HG02840 (cell line): Measurements from ENCODE around the gene SOD1.
"Not testable (repeated sequence)": the region's sequence is repeated elsewhere in the genome, so short reads cannot be mapped to it uniquely, and the experiment has no call there.

Experiments used
- ATAC-seq: cut with Tn5 transposase; IDR thresholded peaks from one replicate; pipeline ENCODE4 v1.9.1; 2021; ENCODE audit warnings: mild to moderate bottlenecking, moderate library complexity, moderate number of reproducible peaks; ENCODE audit not compliant: unreplicated experiment, low FRiP score

Gene SOD1

DNA sequence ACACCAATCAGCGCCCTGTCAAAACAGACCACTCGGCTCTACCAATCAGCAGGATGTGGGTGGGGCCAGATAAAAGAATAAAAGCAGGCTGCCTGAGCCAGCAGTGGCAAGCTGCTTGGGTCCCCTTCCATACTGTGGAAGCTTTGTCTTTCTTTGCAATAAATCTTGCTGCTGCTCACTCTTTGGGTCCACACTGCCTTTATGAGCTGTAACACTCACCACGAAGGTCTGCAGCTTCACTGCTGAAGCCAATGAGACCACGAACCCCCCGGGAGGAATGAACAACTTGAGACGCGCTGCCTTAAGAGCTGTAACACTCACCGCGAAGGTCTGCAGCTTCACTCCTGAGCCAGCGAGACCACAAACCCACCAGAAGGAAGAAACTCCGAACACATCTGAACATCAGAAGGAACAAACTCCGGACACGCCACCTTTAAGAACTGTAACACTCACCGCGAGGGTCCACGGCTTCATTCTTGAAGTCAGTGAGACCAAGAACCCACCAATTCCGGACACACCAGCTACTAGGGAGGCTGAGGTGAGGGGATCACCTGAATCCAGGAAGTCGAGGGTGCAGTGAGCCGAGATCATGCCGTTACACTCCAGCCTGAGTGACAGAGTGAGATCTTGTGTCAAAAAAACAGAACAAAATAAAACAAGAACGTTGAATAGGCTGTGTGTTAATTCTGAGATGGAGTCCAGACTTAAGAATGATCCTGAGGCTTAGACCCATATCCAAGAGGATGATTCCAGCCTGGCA lies 4.5 kb upstream of the SOD1 start:
- not testable (repeated sequence) for ATAC-seq

DNA sequence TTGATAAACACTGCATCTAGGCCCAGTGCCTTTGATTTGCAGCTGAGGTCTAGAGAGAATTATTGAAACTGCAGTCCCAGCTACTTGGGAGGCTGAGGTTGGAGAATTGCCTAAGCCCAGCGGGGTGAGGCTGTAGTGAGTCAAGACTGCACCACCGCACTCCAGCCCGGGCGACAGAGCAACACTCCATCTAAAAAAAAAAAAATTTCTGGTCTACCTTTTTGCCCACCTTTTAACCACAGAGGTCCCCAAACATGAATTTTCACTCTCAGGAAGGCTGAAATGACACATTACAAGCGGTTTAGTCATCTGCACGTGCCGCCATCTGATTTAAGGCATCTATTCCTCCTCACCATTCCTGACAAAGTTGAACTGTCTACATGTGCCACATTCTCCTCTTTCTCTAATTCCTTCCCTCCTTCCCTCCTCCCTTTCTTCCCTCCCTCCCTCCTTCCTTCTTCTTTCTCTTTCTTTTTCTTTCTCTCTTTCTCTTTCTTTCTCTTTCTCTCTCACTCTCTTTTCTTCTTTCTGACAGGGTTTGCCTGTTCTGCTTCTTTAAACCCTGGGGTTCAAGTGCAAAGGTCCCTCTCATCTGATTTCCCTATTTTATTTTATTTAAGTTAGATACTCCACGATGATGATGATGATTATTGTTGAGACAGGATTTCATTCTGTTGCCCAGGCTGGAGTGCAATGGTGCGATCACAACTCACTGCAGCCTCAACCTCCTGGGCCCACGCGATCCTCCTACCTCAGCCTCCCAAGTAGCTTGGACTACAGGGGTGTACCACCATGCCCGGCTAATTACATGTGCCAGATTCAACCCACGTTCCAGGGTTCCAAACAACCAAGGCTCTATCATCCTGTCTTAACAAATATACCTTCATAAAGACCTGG lies 3.0 kb upstream of the SOD1 start:
- ATAC-seq: no peak

DNA sequence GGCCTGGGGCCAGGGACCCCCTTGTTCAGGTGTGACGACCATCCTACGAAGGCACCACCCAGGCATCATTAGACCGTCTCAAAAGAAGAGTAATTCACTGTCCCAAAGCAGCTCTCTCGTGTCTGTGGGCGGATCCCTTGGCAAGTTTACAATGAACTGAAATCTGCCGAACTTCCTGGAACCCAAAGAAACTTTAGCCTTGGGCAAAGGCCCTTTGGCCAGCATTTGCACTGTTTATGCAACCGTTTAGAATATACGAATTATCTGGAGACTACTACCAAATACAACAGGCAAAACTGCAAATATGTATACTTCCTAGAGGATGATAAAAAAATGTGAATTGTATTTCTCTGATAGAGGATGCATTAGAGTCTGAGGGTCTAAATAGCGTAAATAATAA lies 1.4 kb upstream of the SOD1 start:
- no peak for ATAC-seq

DNA sequence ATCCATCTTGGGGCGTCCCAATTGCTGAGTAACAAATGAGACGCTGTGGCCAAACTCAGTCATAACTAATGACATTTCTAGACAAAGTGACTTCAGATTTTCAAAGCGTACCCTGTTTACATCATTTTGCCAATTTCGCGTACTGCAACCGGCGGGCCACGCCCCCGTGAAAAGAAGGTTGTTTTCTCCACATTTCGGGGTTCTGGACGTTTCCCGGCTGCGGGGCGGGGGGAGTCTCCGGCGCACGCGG lies 282 bp upstream of the SOD1 start:
- no peak for ATAC-seq

DNA sequence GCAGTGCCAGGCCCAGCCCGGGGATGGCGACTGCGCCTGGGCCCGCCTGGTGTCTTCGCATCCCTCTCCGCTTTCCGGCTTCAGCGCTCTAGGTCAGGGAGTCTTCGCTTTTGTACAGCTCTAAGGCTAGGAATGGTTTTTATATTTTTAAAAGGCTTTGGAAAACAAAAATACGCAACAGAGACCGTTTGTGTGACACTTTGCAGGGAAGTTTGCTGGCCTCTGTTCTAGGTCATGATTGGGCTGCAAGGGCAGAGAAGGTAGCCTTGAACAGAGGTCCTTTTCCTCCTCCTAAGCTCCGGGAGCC lies 719 bp downstream of the SOD1 start:
- peak; percentile 26 for ATAC-seq

DNA sequence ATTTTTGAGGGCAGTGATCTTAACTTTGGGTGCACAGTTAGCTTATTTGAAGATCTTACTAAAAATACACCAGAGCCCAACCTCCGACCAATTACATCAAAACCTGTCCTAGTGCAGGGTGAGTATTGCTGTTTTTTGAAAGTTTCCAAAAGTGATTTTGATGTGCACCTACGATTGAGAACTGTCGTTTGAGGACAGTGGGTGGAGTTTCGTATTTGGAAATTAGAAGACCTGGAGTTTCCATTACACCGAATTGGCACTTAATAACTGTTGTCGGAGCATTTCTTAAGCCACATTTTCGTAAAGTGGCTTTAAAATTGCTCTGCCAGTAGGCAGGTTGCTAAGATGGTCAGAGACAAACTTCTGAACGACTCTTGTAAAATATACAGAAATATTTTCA lies 1.1 kb downstream of the SOD1 start:
- ATAC-seq: no peak

DNA sequence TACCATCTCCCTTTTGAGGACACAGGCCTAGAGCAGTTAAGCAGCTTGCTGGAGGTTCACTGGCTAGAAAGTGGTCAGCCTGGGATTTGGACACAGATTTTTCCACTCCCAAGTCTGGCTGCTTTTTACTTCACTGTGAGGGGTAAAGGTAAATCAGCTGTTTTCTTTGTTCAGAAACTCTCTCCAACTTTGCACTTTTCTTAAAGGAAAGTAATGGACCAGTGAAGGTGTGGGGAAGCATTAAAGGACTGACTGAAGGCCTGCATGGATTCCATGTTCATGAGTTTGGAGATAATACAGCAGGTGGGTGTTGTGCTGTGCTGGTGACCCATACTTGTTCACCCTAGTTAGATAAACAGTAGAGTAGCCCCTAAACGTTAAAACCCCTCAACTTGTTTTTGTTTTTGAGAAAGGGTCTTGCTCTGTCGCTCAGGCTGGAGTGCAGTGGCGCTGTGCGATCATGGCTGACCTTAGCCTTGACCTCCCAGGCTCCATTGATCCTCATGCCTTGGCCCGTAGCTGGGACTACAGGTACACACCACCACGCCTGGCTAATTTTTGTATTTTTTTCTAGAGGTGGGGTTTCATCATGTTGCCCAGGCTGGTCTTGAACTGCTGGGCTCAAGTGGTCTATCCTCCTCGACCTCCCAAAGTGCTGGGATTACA lies 4.2 kb downstream of the SOD1 start:
- no peak for ATAC-seq

DNA sequence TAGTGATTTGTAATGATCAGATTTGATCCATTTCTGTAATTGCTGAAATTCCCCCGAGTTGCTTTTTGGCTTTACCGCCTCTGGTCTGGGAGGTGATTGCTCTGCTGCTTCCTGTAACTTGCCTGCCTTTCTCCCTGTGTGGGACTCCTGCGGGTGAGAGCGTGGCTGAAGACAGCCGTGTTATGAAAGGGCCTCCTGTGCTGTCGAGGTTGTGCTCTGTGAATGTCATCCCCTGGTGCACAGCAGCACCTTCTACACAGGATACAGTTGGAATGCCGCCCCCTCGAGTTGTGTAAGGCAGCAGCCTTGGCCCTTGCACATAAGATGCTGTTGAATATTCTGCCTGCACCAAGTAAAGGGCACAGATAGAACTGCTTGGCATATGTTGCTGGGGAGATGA lies 5.9 kb downstream of the SOD1 start:
- no peak for ATAC-seq

DNA sequence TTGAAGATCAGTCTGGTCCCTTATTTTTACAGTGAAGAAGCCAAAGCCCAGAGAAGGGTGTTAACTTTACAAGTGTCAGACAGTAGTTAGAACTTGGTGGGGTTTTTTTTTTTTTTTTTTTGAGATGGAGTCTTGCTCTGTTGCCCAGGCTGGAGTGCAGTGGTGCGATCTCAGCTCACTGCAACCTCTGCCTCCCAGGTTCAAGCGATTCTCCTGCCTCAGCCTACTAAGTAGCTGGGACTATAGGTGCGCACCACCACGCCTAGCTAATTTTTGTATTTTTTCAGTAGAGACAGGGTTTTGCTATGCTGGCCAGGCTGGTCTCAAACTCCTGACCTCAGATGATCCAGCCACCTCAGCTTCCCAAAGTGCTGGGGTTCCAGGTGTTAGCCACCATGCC lies 6.4 kb downstream of the SOD1 start:
- ATAC-seq: not testable (repeated sequence)

DNA sequence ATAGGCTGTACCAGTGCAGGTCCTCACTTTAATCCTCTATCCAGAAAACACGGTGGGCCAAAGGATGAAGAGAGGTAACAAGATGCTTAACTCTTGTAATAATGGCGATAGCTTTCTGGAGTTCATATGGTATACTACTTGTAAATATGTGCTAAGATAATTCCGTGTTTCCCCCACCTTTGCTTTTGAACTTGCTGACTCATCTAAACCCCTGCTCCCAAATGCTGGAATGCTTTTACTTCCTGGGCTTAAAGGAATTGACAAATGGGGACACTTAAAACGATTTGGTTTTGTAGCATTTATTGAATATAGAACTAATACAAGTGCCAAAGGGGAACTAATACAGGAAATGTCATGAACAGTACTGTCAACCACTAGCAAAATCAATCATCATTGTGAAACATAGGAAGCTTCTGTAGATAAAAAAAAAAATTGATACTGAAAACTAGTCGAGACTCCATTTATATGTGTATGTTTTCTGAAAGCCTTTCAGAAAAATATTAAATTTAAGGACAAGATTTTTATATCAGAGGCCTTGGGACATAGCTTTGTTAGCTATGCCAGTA lies 7.0 kb downstream of the SOD1 start:
- ATAC-seq: no peak

DNA sequence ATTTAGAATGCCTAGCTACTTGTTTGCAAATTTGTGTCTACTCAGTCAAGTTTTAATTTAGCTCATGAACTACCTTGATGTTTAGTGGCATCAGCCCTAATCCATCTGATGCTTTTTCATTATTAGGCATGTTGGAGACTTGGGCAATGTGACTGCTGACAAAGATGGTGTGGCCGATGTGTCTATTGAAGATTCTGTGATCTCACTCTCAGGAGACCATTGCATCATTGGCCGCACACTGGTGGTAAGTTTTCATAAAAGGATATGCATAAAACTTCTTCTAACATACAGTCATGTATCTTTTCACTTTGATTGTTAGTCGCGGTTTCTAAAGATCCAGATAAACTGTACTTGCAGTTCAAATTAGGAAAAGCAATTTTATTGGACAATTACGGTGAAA lies 7.6 kb downstream of the SOD1 start:
- no peak for ATAC-seq

DNA sequence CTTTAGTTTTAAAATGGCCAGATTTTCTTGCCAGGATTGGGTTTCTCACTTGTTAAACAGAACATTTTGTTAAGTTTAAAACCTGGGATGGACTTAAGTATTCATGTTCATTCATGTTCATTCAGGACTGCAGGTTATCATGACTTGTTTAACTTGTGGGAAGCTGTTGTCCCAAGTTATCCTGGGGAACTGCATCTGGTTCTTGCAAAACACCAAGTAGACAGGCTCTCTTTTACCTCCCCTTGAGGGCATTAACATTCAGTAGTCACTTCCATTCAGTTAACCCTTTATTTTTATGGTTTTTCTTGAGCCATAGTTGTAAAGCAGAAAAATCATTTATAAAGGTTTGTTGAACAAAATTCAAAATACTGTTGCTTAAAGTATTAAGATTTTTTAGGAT lies 8.1 kb downstream of the SOD1 start:
- ATAC-seq: no peak

DNA sequence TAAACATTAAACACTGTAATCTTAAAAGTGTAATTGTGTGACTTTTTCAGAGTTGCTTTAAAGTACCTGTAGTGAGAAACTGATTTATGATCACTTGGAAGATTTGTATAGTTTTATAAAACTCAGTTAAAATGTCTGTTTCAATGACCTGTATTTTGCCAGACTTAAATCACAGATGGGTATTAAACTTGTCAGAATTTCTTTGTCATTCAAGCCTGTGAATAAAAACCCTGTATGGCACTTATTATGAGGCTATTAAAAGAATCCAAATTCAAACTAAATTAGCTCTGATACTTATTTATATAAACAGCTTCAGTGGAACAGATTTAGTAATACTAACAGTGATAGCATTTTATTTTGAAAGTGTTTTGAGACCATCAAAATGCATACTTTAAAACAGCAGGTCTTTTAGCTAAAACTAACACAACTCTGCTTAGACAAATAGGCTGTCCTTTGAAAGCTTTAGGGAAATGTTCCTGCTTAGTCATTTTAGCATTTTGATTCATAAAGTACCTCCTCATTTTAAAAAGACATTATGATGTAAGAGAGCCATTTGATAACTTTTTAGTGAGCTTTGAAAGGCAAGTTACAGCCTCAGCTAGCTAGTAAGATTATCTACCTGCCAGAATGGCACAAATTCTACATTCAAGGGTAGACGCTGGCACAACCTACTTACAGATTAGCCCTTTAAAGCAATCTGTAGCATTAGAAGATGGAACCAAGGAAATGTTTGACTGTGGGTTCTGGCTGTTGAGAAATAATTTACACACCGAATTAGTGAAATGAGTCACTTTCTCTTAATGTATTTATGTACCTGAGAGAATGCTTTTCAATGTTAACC lies 9.4 kb downstream of the SOD1 start:
- peak; percentile 50 for ATAC-seq

DNA sequence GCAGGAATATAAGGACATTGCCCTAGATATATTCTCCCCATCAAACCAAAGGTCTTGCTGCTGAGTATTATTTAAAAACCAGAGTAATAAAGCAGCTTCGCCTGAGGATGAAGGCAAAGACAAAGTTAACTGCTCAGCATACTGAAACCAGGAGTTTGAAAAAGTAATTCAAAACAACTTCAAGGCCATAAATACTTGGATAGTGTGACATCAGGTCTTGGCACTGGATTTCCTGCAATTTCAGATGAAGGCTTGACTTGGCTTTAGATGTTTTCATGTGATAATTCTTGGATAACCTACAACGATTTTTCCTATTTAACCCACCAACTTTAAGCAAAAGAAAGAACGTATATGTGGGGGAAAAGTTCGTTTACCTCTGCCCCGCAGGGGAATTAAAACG lies 10.6 kb downstream of the SOD1 start:
- no peak for ATAC-seq

DNA sequence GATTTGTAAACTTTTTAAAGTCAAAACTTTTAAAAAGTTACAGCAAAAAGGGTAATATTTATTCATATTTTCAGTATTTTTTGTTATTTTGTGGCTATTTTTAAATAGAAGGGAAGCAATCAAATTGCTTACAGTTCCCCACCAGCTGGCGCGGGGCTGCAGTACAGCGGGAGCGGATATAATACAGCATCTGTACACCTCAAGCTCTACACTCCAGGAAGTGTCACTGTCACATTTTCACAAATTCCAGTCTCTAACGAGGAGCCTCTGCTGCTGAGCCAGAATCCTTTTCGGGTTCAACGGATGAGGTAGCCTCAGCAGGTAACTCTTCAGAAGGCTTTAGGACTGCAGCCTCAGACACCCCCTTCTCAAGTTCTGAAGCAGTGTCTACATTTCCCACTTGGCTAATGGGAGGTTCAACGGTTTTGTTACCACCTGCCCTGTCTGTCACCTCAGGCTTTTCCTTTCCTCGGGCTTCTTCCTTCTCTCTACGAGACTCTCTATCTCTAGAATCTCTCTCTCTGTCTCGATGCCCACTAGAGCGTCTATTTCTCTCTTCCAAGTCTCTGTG lies 11.7 kb downstream of the SOD1 start:
- ATAC-seq: no peak

DNA sequence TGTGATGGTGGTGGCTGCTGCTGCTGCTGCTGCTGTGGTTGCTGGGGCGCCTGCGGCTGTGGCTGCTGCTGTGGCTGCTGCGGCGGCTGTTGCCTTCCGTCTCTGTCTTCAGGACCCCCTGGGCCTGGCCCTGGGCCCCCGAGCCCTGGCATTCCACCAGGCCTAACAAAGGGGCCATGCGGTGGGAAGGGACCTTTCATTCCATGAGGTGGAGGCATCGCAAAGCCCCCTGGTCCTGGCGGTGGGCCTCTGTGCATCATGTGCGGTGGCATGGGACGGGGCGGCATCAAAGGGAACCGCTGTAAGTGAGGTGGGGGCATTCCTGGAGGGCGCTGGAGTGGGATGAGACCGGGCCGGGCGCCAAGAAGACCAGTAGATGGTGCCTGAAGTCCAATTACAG lies 12.4 kb downstream of the SOD1 start:
- no peak for ATAC-seq

DNA sequence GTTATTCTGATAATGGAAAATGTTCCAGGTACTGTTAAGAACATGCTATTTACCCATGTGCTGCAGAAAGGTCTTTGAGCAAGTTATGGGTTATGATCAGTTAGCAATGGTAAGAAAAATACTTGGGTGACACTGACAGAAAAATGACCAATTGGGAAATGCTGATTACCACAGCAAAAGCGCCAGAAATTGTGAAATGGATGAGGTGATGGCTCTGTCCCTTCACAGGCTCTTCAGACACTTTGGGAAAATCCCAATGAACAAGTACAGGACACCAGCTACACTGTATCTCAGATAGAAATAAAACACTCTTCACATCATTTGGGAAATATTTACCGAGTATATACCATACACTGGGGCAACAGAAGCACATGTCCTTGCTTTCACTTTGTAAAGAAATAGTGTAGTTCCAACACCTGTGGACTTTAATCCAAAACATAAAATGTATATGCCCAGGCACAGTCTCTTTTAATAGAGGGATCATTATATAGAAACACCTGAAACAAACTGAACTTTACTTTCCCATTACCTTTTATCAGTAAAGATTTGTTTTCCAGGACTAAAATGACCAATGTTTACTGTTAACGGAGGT lies 13.9 kb downstream of the SOD1 start:
- ATAC-seq: no peak

DNA sequence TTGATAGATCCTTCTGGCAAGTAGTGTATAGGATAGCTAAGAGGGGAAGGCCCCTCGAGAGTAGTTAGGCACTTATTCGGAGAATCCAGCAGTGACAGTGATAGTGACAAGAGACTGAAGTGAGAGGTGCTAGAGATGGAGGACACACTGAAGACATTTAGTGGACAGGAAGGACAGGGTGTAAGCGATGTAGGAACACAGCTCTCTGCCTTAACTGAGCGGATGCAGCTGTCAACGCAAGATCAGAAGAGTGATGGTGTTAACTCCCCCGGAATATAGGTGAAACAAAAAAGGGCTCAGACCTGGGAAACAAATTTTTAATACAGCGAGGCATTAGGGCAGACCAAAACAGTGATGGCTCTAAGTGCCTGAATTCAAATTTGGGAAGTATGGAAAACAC lies 15.8 kb downstream of the SOD1 start:
- ATAC-seq: no peak

DNA sequence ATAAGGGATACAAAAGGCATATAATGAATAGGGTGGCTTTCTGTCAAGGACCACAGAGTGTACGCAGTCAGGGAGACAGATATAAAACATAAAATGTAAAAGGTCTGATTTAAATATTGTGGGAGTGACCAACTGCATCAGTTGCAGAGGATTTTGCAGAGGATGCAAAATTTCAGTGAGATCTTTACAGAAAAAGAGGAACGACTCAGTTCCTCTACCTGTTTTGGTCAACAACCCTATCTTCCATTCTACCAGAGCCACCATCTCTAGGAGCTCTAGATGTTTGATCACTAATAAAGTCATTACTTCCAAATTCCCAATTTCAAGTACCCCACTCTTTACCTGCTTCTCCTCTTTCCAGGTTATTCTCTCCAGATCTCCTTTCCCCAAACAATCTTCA lies 16.5 kb downstream of the SOD1 start:
- ATAC-seq: no peak

DNA sequence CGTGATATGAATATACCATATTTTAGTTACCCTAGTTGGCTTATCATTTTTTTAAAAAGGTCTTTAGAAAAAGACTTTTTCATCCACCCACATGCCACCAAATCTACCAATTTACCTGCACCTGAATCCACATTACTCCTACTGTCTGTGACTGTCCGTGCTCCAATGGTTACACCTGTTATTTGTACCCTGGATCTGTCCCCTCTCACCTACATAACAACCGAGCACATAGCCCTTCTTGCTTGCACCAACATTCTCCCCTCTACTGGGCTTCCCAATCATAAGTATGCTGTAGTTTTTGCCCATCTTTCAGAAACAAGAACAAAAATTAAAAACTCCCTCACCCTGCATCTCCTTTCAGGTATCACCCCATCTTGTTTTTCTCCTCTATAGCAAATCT lies 17.6 kb downstream of the SOD1 start:
- no peak for ATAC-seq
